Mesendoderm (in vitro differentiated cells): ENCODE results near the gene ERBB4.

Source experiments
- DNase-seq: peaks from one replicate; pipeline ENCODE4 v3.0.0; 2013
- H2AK5ac ChIP-seq: 2 replicates; pipeline ENCODE4 v1.6.1; 2013; ENCODE audit warnings: low read length, inconsistent platforms
- H2BK120ac ChIP-seq: 2 replicates; pipeline ENCODE4 v1.6.1; 2013; ENCODE audit warnings: low read depth, mild to moderate bottlenecking, low read length, moderate library complexity, mixed read lengths
- H2BK15ac ChIP-seq: replicated peaks from 2 replicates; pipeline ENCODE4 v1.6.1; 2013; ENCODE audit warnings: low read depth, mild to moderate bottlenecking, moderate library complexity
- H2BK5ac ChIP-seq: 2 replicates; pipeline ENCODE4 v1.6.1; 2013; ENCODE audit warnings: low read length, inconsistent platforms
- H3K18ac ChIP-seq: 2 replicates; pipeline ENCODE4 v1.6.1; 2013; ENCODE audit warnings: mild to moderate bottlenecking, low read length, mixed read lengths
- H3K23ac ChIP-seq: one replicate; pipeline ENCODE4 v1.6.1; 2013; ENCODE audit warnings: low read length
- H3K27ac ChIP-seq: 2 replicates; pipeline ENCODE4 v1.5.1; 2013; ENCODE audit warnings: low read depth, mild to moderate bottlenecking, inconsistent platforms, low read length, moderate library complexity
- H3K27me3 ChIP-seq: 2 replicates; pipeline ENCODE4 v1.6.1; 2013; ENCODE audit warnings: low read length, control low read depth, mild to moderate bottlenecking, inconsistent platforms; ENCODE audit not compliant: insufficient read depth, poor library complexity
- H3K36me3 ChIP-seq: 2 replicates; pipeline ENCODE4 v1.6.1; 2013; ENCODE audit warnings: low read length, inconsistent platforms; ENCODE audit not compliant: control insufficient read depth, insufficient read depth
- H3K4ac ChIP-seq: one replicate; pipeline ENCODE4 v1.6.1; 2013; ENCODE audit warnings: low read depth, mild to moderate bottlenecking, low read length, moderate library complexity
- H3K4me1 ChIP-seq: 2 replicates; pipeline ENCODE4 v1.6.1; 2013; ENCODE audit warnings: low read depth, low read length, inconsistent platforms; ENCODE audit not compliant: control insufficient read depth
- H3K4me2 ChIP-seq: 2 replicates; pipeline ENCODE4 v1.6.1; 2013; ENCODE audit warnings: low read length
- H3K4me3 ChIP-seq: 2 replicates; pipeline ENCODE4 v1.5.1; 2013; ENCODE audit warnings: mild to moderate bottlenecking, low read length
- H3K56ac ChIP-seq: one replicate; pipeline ENCODE4 v1.6.1; 2013; ENCODE audit warnings: low read length
- H3K79me1 ChIP-seq: 2 replicates; pipeline ENCODE4 v1.6.1; 2013; ENCODE audit warnings: low read length, inconsistent platforms
- H3K79me2 ChIP-seq: 2 replicates; pipeline ENCODE4 v1.6.1; 2013; ENCODE audit warnings: mild to moderate bottlenecking, low read length; ENCODE audit not compliant: control insufficient read depth, insufficient read depth
- H3K9ac ChIP-seq: 2 replicates; pipeline ENCODE4 v1.6.1; 2013; ENCODE audit warnings: low read length, inconsistent platforms
- H4K5ac ChIP-seq: one replicate; pipeline ENCODE4 v1.6.1; 2013; ENCODE audit warnings: low read length
- H4K8ac ChIP-seq: one replicate; pipeline ENCODE4 v1.6.1; 2013; ENCODE audit warnings: low read depth, mild to moderate bottlenecking, control low read depth, low read length, moderate library complexity
- WGBS: extraction: QIAGEN DNeasy Blood & Tissue Kit; methylation state at CpG from one replicate; pipeline ENCODE4 v1.1.7; 2013; ENCODE audit warnings: low lambda C conversion rate, missing lambda C conversion rate; ENCODE audit not compliant: insufficient coverage; ENCODE audit errors: extremely low coverage; 5-methylcytosine and 5-hydroxymethylcytosine counted together

ERBB4 gene

GRCh38 chr2:212489719-212490346 lies 48.8 kb downstream of the ERBB4 start:
- Histone ChIP-seq H4K8ac (no peak overlapping the region), H3K27ac (no peak overlapping the region), H3K4ac (no peak overlapping the region), H3K9ac (no peak overlapping the region), H3K79me1 (no peaks in the 10 kb centered on the region), H3K27me3 (no peaks in the 10 kb centered on the region), H3K23ac (no peak overlapping the region), H2BK15ac (no peak overlapping the region), H2BK120ac (no peak overlapping the region), H2AK5ac (no peak overlapping the region), H2BK5ac (no peak overlapping the region), H3K36me3 (no peaks in the 10 kb centered on the region), H3K4me1 (no peaks in the 10 kb centered on the region), H3K18ac (no peak overlapping the region), H3K79me2 (no peaks in the 10 kb centered on the region), H4K5ac (no peak overlapping the region), H3K4me2 (no peak overlapping the region), H3K4me3 (no peak overlapping the region), H3K56ac (no peak overlapping the region)
- DNase-seq: no peak
- no CpG with 5 or more reads among the region's 3 CpGs for WGBS

GRCh38 chr2:212488611-212489010 lies 50.0 kb downstream of the ERBB4 start:
- H3K4me3 ChIP-seq: no peak overlapping the region
- H3K4me1 ChIP-seq: no peaks in the 10 kb centered on the region
- H3K79me1 ChIP-seq: no peaks in the 10 kb centered on the region
- no peaks in the 10 kb centered on the region for H3K27me3 ChIP-seq
- H3K27ac ChIP-seq: no peak overlapping the region
- H3K23ac ChIP-seq: no peak overlapping the region
- no peak overlapping the region for H4K8ac ChIP-seq
- no peak overlapping the region for H3K4me2 ChIP-seq
- no peak overlapping the region for H3K4ac ChIP-seq
- no peak overlapping the region for H3K9ac ChIP-seq
- no CpG with 5 or more reads among the region's 2 CpGs for WGBS
- DNase-seq: no peak
- H2BK120ac ChIP-seq: no peak overlapping the region
- no peak overlapping the region for H3K18ac ChIP-seq
- no peaks in the 10 kb centered on the region for H3K36me3 ChIP-seq
- H2BK15ac ChIP-seq: no peak overlapping the region
- H3K56ac ChIP-seq: no peak overlapping the region
- H2AK5ac ChIP-seq: no peak overlapping the region
- no peak overlapping the region for H2BK5ac ChIP-seq
- no peak overlapping the region for H4K5ac ChIP-seq
- H3K79me2 ChIP-seq: no peaks in the 10 kb centered on the region

GRCh38 chr2:212484563-212485080 lies 54.0 kb downstream of the ERBB4 start:
- Histone ChIP-seq H3K27me3 (no peaks in the 10 kb centered on the region), H3K27ac (no peak overlapping the region), H3K4me2 (no peak overlapping the region), H3K18ac (no peak overlapping the region), H3K79me1 (no peaks in the 10 kb centered on the region), H3K56ac (no peak overlapping the region), H3K79me2 (no peaks in the 10 kb centered on the region), H2AK5ac (no peak overlapping the region), H3K4me3 (no peak overlapping the region), H3K4ac (no peak overlapping the region), H3K4me1 (no peaks in the 10 kb centered on the region), H4K5ac (no peak overlapping the region), H2BK15ac (no peak overlapping the region), H3K9ac (no peak overlapping the region), H2BK5ac (no peak overlapping the region), H3K36me3 (no peaks in the 10 kb centered on the region), H2BK120ac (no peak overlapping the region), H4K8ac (no peak overlapping the region), H3K23ac (no peak overlapping the region)
- peak; percentile 39 for DNase-seq
- no CpG with 5 or more reads among the region's 4 CpGs for WGBS

- Histone ChIP-seq H3K4me3 (no peak overlapping the region), H3K23ac (no peak overlapping the region), H3K4ac (no peak overlapping the region), H3K4me1 (no peaks in the 10 kb centered on the region), H3K27ac (no peak overlapping the region), H3K56ac (no peak overlapping the region), H4K8ac (no peak overlapping the region), H3K4me2 (no peak overlapping the region), H4K5ac (no peak overlapping the region), H3K36me3 (no peaks in the 10 kb centered on the region), H3K79me2 (no peaks in the 10 kb centered on the region), H3K9ac (no peak overlapping the region), H2BK15ac (no peak overlapping the region), H3K79me1 (no peaks in the 10 kb centered on the region), H2AK5ac (no peak overlapping the region), H3K18ac (no peak overlapping the region), H3K27me3 (no peaks in the 10 kb centered on the region), H2BK5ac (no peak overlapping the region), H2BK120ac (no peak overlapping the region)
- no CpG with 5 or more reads among the region's 1 CpG for WGBS
- no peak for DNase-seq
Observed at GRCh38 chr2:212480447-212480846, 58.2 kb downstream of the ERBB4 start.

DNA sequence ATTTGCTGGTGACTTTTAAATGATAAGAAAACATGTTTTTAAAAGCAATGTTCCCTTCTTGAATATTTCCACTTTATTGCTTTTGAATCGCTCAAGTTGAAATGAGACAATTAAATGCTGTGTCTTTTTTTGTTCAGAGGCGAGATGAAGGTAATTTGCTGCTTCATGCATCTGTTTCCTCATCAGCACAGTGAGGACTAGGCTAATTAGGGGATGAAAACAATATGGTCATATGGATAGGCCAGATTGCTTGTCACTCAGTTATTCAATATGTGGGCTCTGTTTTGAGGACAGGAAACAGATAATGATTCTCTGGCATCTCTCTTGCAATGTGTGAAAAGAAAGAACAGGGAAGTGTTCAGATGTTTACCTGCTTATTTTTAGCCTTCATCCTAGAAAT lies 61.0 kb downstream of the ERBB4 start:
- H3K9ac ChIP-seq: no peak overlapping the region
- H3K79me1 ChIP-seq: no peaks in the 10 kb centered on the region
- no peak overlapping the region for H2BK120ac ChIP-seq
- no peak overlapping the region for H3K4ac ChIP-seq
- H3K27ac ChIP-seq: no peak overlapping the region
- no peak overlapping the region for H2AK5ac ChIP-seq
- H2BK15ac ChIP-seq: no peak overlapping the region
- H3K27me3 ChIP-seq: no peaks in the 10 kb centered on the region
- H4K8ac ChIP-seq: no peak overlapping the region
- H3K4me2 ChIP-seq: no peak overlapping the region
- no peak overlapping the region for H3K18ac ChIP-seq
- no CpG with 5 or more reads among the region's 2 CpGs for WGBS
- no peak overlapping the region for H3K56ac ChIP-seq
- H3K4me3 ChIP-seq: no peak overlapping the region
- H3K79me2 ChIP-seq: no peaks in the 10 kb centered on the region
- H3K23ac ChIP-seq: no peak overlapping the region
- no peaks in the 10 kb centered on the region for H3K4me1 ChIP-seq
- H4K5ac ChIP-seq: no peak overlapping the region
- no peak overlapping the region for H2BK5ac ChIP-seq
- no peak for DNase-seq
- no peaks in the 10 kb centered on the region for H3K36me3 ChIP-seq

DNA sequence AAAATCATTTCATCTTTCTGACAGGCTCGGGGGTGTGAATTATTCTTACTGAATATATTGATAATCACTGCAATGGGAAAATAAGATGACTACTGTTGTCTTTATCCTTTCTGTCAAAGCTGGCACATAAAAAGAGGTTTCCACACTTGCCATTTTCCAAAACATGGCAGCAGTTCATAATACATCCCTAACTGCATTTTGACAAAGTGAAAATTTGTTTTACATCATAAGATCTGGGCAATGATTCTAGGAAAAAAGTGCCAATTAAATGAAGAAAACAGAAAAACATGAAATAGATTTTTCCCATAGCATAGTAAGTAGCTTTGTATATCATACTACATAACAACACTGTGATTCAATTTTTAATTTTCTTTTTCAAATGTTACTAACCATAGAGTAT lies 65.4 kb downstream of the ERBB4 start:
- Histone ChIP-seq H3K4me2 (no peak overlapping the region), H3K36me3 (no peaks in the 10 kb centered on the region), H3K79me1 (no peaks in the 10 kb centered on the region), H2BK5ac (no peak overlapping the region), H3K18ac (no peak overlapping the region), H3K4ac (no peak overlapping the region), H3K27me3 (no peaks in the 10 kb centered on the region), H4K8ac (no peak overlapping the region), H4K5ac (no peak overlapping the region), H2BK15ac (no peak overlapping the region), H3K27ac (no peak overlapping the region), H3K4me1 (no peaks in the 10 kb centered on the region), H3K56ac (no peak overlapping the region), H2BK120ac (no peak overlapping the region), H3K23ac (no peak overlapping the region), H3K9ac (no peak overlapping the region), H2AK5ac (no peak overlapping the region), H3K79me2 (no peaks in the 10 kb centered on the region), H3K4me3 (no peak overlapping the region)
- no peak for DNase-seq
- no CpG with 5 or more reads among the region's 1 CpG for WGBS
